WERI-Rb-1 (cell line): ENCODE measurements around the gene EGR2.

ENCODE experiments used
- DNase-seq: peaks from one replicate; pipeline ENCODE4 v3.0.0-alpha.2; 2020
- H3K27ac ChIP-seq: fragments of 250-450 bp; sonication (Bioruptor Pico); 2 replicates; pipeline ENCODE4 v1.5.1; 2020; ENCODE audit warnings: mild to moderate bottlenecking, moderate library complexity
- H3K27me3 ChIP-seq: fragments of 250-450 bp; sonication (Bioruptor Pico); 2 replicates; pipeline ENCODE4 v1.5.1; 2021; ENCODE audit warnings: mild to moderate bottlenecking, low read depth, moderate library complexity; ENCODE audit not compliant: insufficient read depth, severe bottlenecking
- H3K36me3 ChIP-seq: fragments of 250-450 bp; sonication (Bioruptor Pico); 2 replicates; pipeline ENCODE4 v1.5.1; 2020; ENCODE audit warnings: mild to moderate bottlenecking, moderate library complexity
- H3K4me3 ChIP-seq: 2 replicates; pipeline ENCODE4 v1.5.1; 2011; ENCODE audit warnings: low read depth, mild to moderate bottlenecking, control low read depth, low read length
- H3K9me3 ChIP-seq: fragments of 250-450 bp; sonication (Bioruptor Pico); 2 replicates; pipeline ENCODE4 v1.5.1; 2021; ENCODE audit warnings: mild to moderate bottlenecking, moderate library complexity; ENCODE audit not compliant: severe bottlenecking
- CTCF ChIP-seq: IDR thresholded peaks from 2 replicates; pipeline ENCODE4 v1.5.1; 2011; ENCODE audit warnings: low read depth, mild to moderate bottlenecking, control low read depth, inconsistent platforms, low read length

The EGR2 gene

GRCh38 chr10:62844280-62845011 is 28.3 kb upstream of the EGR2 start:
- H3K27ac ChIP-seq = no peak overlapping the region
- no peak for DNase-seq
- no peak overlapping the region for H3K4me3 ChIP-seq
- TF ChIP-seq CTCF = no peak
- H3K27me3 ChIP-seq = peaks cover 37% of the 10 kb centered on the region
- H3K36me3 ChIP-seq = no peaks in the 10 kb centered on the region
- peaks cover 4% of the 10 kb centered on the region for H3K9me3 ChIP-seq

- Histone ChIP-seq H3K27me3 (peaks cover 45% of the 10 kb centered on the region), H3K36me3 (no peaks in the 10 kb centered on the region), H3K9me3 (peaks cover 4% of the 10 kb centered on the region), H3K4me3 (no peak overlapping the region), H3K27ac (no peak overlapping the region)
- DNase-seq = no peak
- no peak for TF ChIP-seq CTCF
Observed at GRCh38 chr10:62843600-62843999, 27.4 kb upstream of the EGR2 start.

- Histone ChIP-seq H3K36me3 (no peaks in the 10 kb centered on the region), H3K27ac (no peak overlapping the region), H3K4me3 (no peak overlapping the region), H3K9me3 (peaks cover 4% of the 10 kb centered on the region), H3K27me3 (peaks cover 51% of the 10 kb centered on the region)
- DNase-seq = no peak
- no peak for TF ChIP-seq CTCF
Observed at GRCh38 chr10:62842983-62843382, 26.8 kb upstream of the EGR2 start.

GRCh38 chr10:62839590-62839989 is 23.4 kb upstream of the EGR2 start:
- Histone ChIP-seq H3K27ac (no peak overlapping the region), H3K27me3 (peaks cover 66% of the 10 kb centered on the region), H3K9me3 (no peaks in the 10 kb centered on the region), H3K36me3 (no peaks in the 10 kb centered on the region), H3K4me3 (no peak overlapping the region)
- DNase-seq = no peak
- no peak for TF ChIP-seq CTCF

GRCh38 chr10:62831346-62831745 is 15.2 kb upstream of the EGR2 start:
- Histone ChIP-seq H3K27ac (no peak overlapping the region), H3K27me3 (peaks cover 56% of the 10 kb centered on the region), H3K9me3 (no peaks in the 10 kb centered on the region), H3K4me3 (no peak overlapping the region), H3K36me3 (no peaks in the 10 kb centered on the region)
- TF ChIP-seq CTCF = no peak
- DNase-seq = no peak

- TF ChIP-seq CTCF = no peak
- Histone ChIP-seq H3K4me3 (no peak overlapping the region), H3K27me3 (peaks cover 50% of the 10 kb centered on the region), H3K9me3 (no peaks in the 10 kb centered on the region), H3K27ac (no peak overlapping the region), H3K36me3 (no peaks in the 10 kb centered on the region)
- no peak for DNase-seq
Observed at GRCh38 chr10:62830679-62831078, 14.5 kb upstream of the EGR2 start.
